ENCODE measurements around the gene DEPP1.

DNA sequence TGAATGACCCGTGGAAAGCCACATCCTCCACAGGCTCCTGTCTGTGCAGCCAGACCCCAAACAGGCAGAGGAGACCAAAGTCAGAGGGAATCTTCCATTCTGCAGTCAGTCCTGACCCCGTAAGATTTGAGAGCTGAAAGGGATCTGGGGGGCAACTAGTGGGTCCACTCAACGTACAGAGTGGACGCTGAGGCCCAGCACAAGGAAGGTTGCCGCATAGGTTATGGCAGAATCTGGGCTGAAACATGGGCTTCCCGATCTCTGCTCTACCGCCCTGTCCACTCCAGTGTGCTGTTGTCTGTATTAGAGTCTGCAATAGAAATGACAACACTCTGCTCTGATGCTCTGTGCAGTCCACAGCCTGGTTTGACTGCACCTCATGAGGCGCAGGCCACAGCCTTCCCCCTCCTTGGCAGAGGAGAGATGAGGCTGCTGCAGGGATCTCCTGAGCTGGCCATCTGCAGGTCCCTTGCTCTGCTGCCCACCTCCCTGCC lies 14.2 kb upstream of the DEPP1 start:
- TF ChIP-seq, protein P1, sequence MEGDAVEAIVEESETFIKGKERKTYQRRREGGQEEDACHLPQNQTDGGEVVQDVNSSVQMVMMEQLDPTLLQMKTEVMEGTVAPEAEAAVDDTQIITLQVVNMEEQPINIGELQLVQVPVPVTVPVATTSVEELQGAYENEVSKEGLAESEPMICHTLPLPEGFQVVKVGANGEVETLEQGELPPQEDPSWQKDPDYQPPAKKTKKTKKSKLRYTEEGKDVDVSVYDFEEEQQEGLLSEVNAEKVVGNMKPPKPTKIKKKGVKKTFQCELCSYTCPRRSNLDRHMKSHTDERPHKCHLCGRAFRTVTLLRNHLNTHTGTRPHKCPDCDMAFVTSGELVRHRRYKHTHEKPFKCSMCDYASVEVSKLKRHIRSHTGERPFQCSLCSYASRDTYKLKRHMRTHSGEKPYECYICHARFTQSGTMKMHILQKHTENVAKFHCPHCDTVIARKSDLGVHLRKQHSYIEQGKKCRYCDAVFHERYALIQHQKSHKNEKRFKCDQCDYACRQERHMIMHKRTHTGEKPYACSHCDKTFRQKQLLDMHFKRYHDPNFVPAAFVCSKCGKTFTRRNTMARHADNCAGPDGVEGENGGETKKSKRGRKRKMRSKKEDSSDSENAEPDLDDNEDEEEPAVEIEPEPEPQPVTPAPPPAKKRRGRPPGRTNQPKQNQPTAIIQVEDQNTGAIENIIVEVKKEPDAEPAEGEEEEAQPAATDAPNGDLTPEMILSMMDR (IDR thresholded peaks at IDR 0.05 in 2 of 3, conservative IDR thresholded peaks at IDR 0.05 in 1 of 3; ENCODE audit: control insufficient read depth in 2 of 3, extremely low read depth in 1 of 3, insufficient read depth in 1 of 3, low read depth in 3 of 3, low read length in 3 of 3): no peak
- TF ChIP-seq ZNF24 (IDR thresholded peaks at IDR 0.05) (no peak), YY1 (IDR thresholded peaks at IDR 0.05; ENCODE audit: low read depth, low read length) (no peak)
- TF ChIP-seq, protein P2, sequence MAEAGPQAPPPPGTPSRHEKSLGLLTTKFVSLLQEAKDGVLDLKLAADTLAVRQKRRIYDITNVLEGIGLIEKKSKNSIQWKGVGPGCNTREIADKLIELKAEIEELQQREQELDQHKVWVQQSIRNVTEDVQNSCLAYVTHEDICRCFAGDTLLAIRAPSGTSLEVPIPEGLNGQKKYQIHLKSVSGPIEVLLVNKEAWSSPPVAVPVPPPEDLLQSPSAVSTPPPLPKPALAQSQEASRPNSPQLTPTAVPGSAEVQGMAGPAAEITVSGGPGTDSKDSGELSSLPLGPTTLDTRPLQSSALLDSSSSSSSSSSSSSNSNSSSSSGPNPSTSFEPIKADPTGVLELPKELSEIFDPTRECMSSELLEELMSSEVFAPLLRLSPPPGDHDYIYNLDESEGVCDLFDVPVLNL (IDR thresholded peaks at IDR 0.05; ENCODE audit: low read depth, low read length): no peak
